ENCODE results near the gene PBX4.

- TF ChIP-seq POLR2A (IDR thresholded peaks at IDR 0.05) (no peak), CTCF (IDR thresholded peaks at IDR 0.05) (no peak)
Measured at GRCh38 chr19:19550972-19551852, 67.3 kb downstream of the PBX4 start.
